Astrocyte (in vitro differentiated cells and primary cell): ENCODE measurements around the gene FLT1. TPM values are rescaled to one million over a fixed set of nuclear protein-coding genes. Genes with fewer than 3 reads are reported as not detected.

Experiments
- DNase-seq: peaks from one replicate; pipeline ENCODE4 v3.0.0-alpha.2; 2010; ENCODE audit warnings: low read depth
- FAIRE-seq: peaks from 2 replicates; lab custom pipeline; 2011; peaks lifted over from hg19 to GRCh38; lab: Jason Lieb, UNC
- H2AFZ ChIP-seq: 2 replicates; pipeline ENCODE4 v1.6.0; 2012; ENCODE audit warnings: low read depth, low read length, inconsistent platforms
- H3K27ac ChIP-seq: 2 replicates; pipeline ENCODE4 v1.5.1; 2011; ENCODE audit warnings: low read depth, low read length, inconsistent platforms
- H3K27me3 ChIP-seq: 2 replicates; pipeline ENCODE4 v1.6.0; 2011; ENCODE audit warnings: low read length, inconsistent platforms; ENCODE audit not compliant: insufficient read depth
- H3K36me3 ChIP-seq: 2 replicates; pipeline ENCODE4 v1.5.1; 2011; ENCODE audit warnings: low read length, inconsistent platforms; ENCODE audit not compliant: insufficient read depth
- H3K4me1 ChIP-seq: 2 replicates; pipeline ENCODE4 v1.5.1; 2011; ENCODE audit warnings: low read length, inconsistent platforms; ENCODE audit not compliant: insufficient read depth
- H3K4me2 ChIP-seq: 2 replicates; pipeline ENCODE4 v1.6.0; 2012; ENCODE audit warnings: low read length, inconsistent platforms
- H3K4me3 ChIP-seq: 2 replicates; pipeline ENCODE4 v1.5.1; 2011; ENCODE audit warnings: low read depth, mild to moderate bottlenecking, low read length, inconsistent platforms; ENCODE audit not compliant: insufficient read depth
- H3K79me2 ChIP-seq: 2 replicates; pipeline ENCODE4 v1.6.0; 2012; ENCODE audit warnings: mild to moderate bottlenecking, low read length, inconsistent platforms; ENCODE audit not compliant: insufficient read depth
- H3K9ac ChIP-seq: 2 replicates; pipeline ENCODE4 v1.6.0; 2012; ENCODE audit warnings: mild to moderate bottlenecking, low read length, inconsistent platforms
- H3K9me3 ChIP-seq: 2 replicates; pipeline ENCODE4 v1.5.1; 2012; ENCODE audit warnings: low read depth, mild to moderate bottlenecking, low read length, inconsistent platforms; ENCODE audit not compliant: insufficient read depth
- H4K20me1 ChIP-seq: 2 replicates; pipeline ENCODE4 v1.6.0; 2012; ENCODE audit warnings: low read length, inconsistent platforms; ENCODE audit not compliant: insufficient read depth
- H3K27ac Mint-ChIP-seq: one replicate; pipeline ENCODE4 v1.8.0; 2021; ENCODE audit warnings: mild to moderate bottlenecking, mixed read lengths; ENCODE audit not compliant: unreplicated experiment
- H3K27me3 Mint-ChIP-seq: one replicate; pipeline ENCODE4 v1.8.0; 2021; ENCODE audit warnings: low read depth, mixed read lengths; ENCODE audit not compliant: unreplicated experiment
- H3K36me3 Mint-ChIP-seq: one replicate; pipeline ENCODE4 v1.8.0; 2021; ENCODE audit warnings: low read depth, mixed read lengths; ENCODE audit not compliant: unreplicated experiment
- H3K4me1 Mint-ChIP-seq: one replicate; pipeline ENCODE4 v1.8.0; 2021; ENCODE audit warnings: low read depth, mixed read lengths; ENCODE audit not compliant: unreplicated experiment
- H3K4me3 Mint-ChIP-seq: one replicate; pipeline ENCODE4 v1.8.0; 2021; ENCODE audit warnings: mild to moderate bottlenecking, moderate library complexity, mixed read lengths; ENCODE audit not compliant: unreplicated experiment
- H3K9me3 Mint-ChIP-seq: one replicate; pipeline ENCODE4 v1.8.0; 2021; ENCODE audit warnings: mild to moderate bottlenecking, mixed read lengths; ENCODE audit not compliant: unreplicated experiment
- CTCF ChIP-seq: IDR thresholded peaks from 2 replicates; pipeline ENCODE4 v1.5.1; 2011; ENCODE audit warnings: low read depth, mild to moderate bottlenecking, inconsistent platforms, low read length, moderate library complexity; ENCODE audit not compliant: insufficient read depth
- EZH2 ChIP-seq: IDR thresholded peaks from 2 replicates; pipeline ENCODE4 v1.6.1; 2012; ENCODE audit warnings: mild to moderate bottlenecking, low read length, inconsistent platforms; ENCODE audit not compliant: insufficient read depth
- total RNA-seq: library from RNA; stranded (reverse); gene quantifications from 2 replicates; pipeline ENCODE4 v1.2.1, GENCODE V29; 2021

The FLT1 gene
- total RNA-seq, 1 donor from 2014 or later, result 7.3 TPM

GRCh38 chr13:28495538-28496187 lies 735 bp upstream of the FLT1 start:
- peaks cover 25% of the 10 kb centered on the region for H3K27me3 Mint-ChIP-seq
- no peak overlapping the region for H3K27ac Mint-ChIP-seq
- H3K9ac ChIP-seq, result no peak overlapping the region
- no peak for DNase-seq
- no peak for FAIRE-seq
- no peaks in the 10 kb centered on the region for H3K36me3 Mint-ChIP-seq
- TF ChIP-seq CTCF (no peak), EZH2 (no peak)
- H3K9me3 Mint-ChIP-seq, result no peaks in the 10 kb centered on the region
- H3K4me2 ChIP-seq, result peak overlapping the region; percentile 80
- H3K4me1 Mint-ChIP-seq, result peaks cover 11% of the 10 kb centered on the region
- peaks cover 62% of the 10 kb centered on the region for H3K27me3 ChIP-seq
- peak overlapping the region; percentile 68 for H2AFZ ChIP-seq
- H3K9me3 ChIP-seq, result no peaks in the 10 kb centered on the region
- no peaks in the 10 kb centered on the region for H3K79me2 ChIP-seq
- H3K4me3 Mint-ChIP-seq, result peak overlapping the region; percentile 78
- peaks cover 9% of the 10 kb centered on the region for H3K4me1 ChIP-seq
- H3K27ac ChIP-seq, result no peak overlapping the region
- no peak overlapping the region for H3K4me3 ChIP-seq
- H4K20me1 ChIP-seq, result no peaks in the 10 kb centered on the region
- H3K36me3 ChIP-seq, result no peaks in the 10 kb centered on the region

GRCh38 chr13:28494504-28494777 lies 487 bp downstream of the FLT1 start:
- TF ChIP-seq CTCF, result no peak
- peak; percentile 40 for TF ChIP-seq EZH2
- Mint-ChIP-seq H3K27ac (no peak overlapping the region), H3K36me3 (no peaks in the 10 kb centered on the region), H3K9me3 (no peaks in the 10 kb centered on the region), H3K27me3 (peaks cover 25% of the 10 kb centered on the region), H3K4me1 (peaks cover 17% of the 10 kb centered on the region), H3K4me3 (peak overlapping the region; percentile 79)
- H3K4me3 ChIP-seq, result peak overlapping the region; percentile 49
- peak overlapping the region; percentile 38 for H3K9ac ChIP-seq
- FAIRE-seq, result no peak
- peaks cover 67% of the 10 kb centered on the region for H3K27me3 ChIP-seq
- no peaks in the 10 kb centered on the region for H3K36me3 ChIP-seq
- peak overlapping the region; percentile 68 for H2AFZ ChIP-seq
- H3K4me2 ChIP-seq, result peak overlapping the region; percentile 80
- peaks cover 9% of the 10 kb centered on the region for H3K4me1 ChIP-seq
- no peak for DNase-seq
- no peaks in the 10 kb centered on the region for H3K79me2 ChIP-seq
- no peak overlapping the region for H3K27ac ChIP-seq
- no peaks in the 10 kb centered on the region for H3K9me3 ChIP-seq
- H4K20me1 ChIP-seq, result no peaks in the 10 kb centered on the region

GRCh38 chr13:28493740-28494503 lies 1.0 kb downstream of the FLT1 start:
- Histone ChIP-seq H3K4me1 (peaks cover 9% of the 10 kb centered on the region), H4K20me1 (no peaks in the 10 kb centered on the region), H3K4me3 (peak overlapping the region; percentile 49), H3K4me2 (peak overlapping the region; percentile 80), H3K79me2 (no peaks in the 10 kb centered on the region), H3K27me3 (peaks cover 71% of the 10 kb centered on the region), H3K9ac (peak overlapping the region; percentile 38), H3K27ac (no peak overlapping the region), H2AFZ (peak overlapping the region; percentile 68), H3K9me3 (no peaks in the 10 kb centered on the region), H3K36me3 (no peaks in the 10 kb centered on the region)
- H3K4me1 Mint-ChIP-seq, result peaks cover 21% of the 10 kb centered on the region
- DNase-seq, result no peak
- TF ChIP-seq CTCF (no peak), EZH2 (peak; percentile 97)
- no peak overlapping the region for H3K27ac Mint-ChIP-seq
- H3K4me3 Mint-ChIP-seq, result peak overlapping the region; percentile 80
- no peaks in the 10 kb centered on the region for H3K9me3 Mint-ChIP-seq
- H3K27me3 Mint-ChIP-seq, result peaks cover 25% of the 10 kb centered on the region
- H3K36me3 Mint-ChIP-seq, result no peaks in the 10 kb centered on the region
- FAIRE-seq, result no peak
